HepG2 (cell line): ENCODE measurements around the gene GADD45B. TPM values are rescaled to one million over a fixed set of nuclear protein-coding genes. Genes with fewer than 3 reads are reported as not detected.

Experiments used
- ATF1 ChIP-seq: IDR thresholded peaks from 2 replicates; pipeline ENCODE4 v1.6.1; 2016; ENCODE audit warnings: mild to moderate bottlenecking, control low read depth
- CSRNP1 ChIP-seq: sonication (generic); formaldehyde crosslinking; IDR thresholded peaks from 2 replicates; pipeline ENCODE4 v1.8.1; 2023; ENCODE audit warnings: mild to moderate bottlenecking, missing genetic modification reagents
- DNMT3B ChIP-seq: conservative IDR thresholded peaks from 2 replicates; pipeline ENCODE4 v1.6.1; 2016; ENCODE audit warnings: missing biosample characterization, control low read depth
- ELK4 ChIP-seq: sonication (generic); formaldehyde crosslinking; IDR thresholded peaks from 2 replicates; pipeline ENCODE4 v1.9.0; 2021; ENCODE audit warnings: missing genetic modification reagents, borderline replicate concordance
- EP300 ChIP-seq, 3 experiments: sonication (generic) in 1 of 3; formaldehyde crosslinking in 1 of 3; IDR thresholded peaks; 2 replicates each; pipeline versions ENCODE4 v1.5.1 to v1.6.1; 2011 to 2020; ENCODE audit warnings: low read depth in 2 of 3, low read length in 2 of 3, borderline replicate concordance in 1 of 3, improper control_type of control experiment in 1 of 3, mild to moderate bottlenecking in 1 of 3, missing genetic modification reagents in 1 of 3, moderate library complexity in 1 of 3
- ISL2 ChIP-seq: sonication (generic); formaldehyde crosslinking; IDR thresholded peaks from 2 replicates; pipeline ENCODE4 v1.5.0; 2020; ENCODE audit warnings: missing genetic modification reagents
- KDM3A ChIP-seq: IDR thresholded peaks from 2 replicates; pipeline ENCODE4 v1.6.1; 2018; ENCODE audit warnings: low read depth, missing compliant biosample characterization
- SMYD3 ChIP-seq: sonication (generic); formaldehyde crosslinking; IDR thresholded peaks from 2 replicates; pipeline ENCODE4 v1.8.1; 2023; ENCODE audit warnings: mild to moderate bottlenecking, missing genetic modification reagents
- TAF15 ChIP-seq: fragments of 200-400 bp; formaldehyde crosslinking; IDR thresholded peaks from one replicate; pipeline ENCODE4 v1.6.1; 2018; ENCODE audit warnings: mild to moderate bottlenecking, low read depth, low read length; ENCODE audit not compliant: poor library complexity, severe bottlenecking
- THAP8 ChIP-seq: sonication (generic); formaldehyde crosslinking; IDR thresholded peaks from 2 replicates; pipeline ENCODE4 v1.5.1; 2020; ENCODE audit warnings: missing genetic modification reagents, mild to moderate bottlenecking, borderline replicate concordance
- WIZ ChIP-seq: sonication (generic); formaldehyde crosslinking; IDR thresholded peaks from 2 replicates; pipeline ENCODE4 v1.5.1; 2020; ENCODE audit warnings: mild to moderate bottlenecking, missing genetic modification reagents
- ZNF101 ChIP-seq: sonication (generic); formaldehyde crosslinking; IDR thresholded peaks from 2 replicates; pipeline ENCODE4 v1.4.0; 2020; ENCODE audit warnings: mild to moderate bottlenecking, low read depth, missing genetic modification reagents, borderline replicate concordance
- ZNF282 ChIP-seq: fragments of 450-650 bp; IDR thresholded peaks from 2 replicates; pipeline ENCODE4 v1.6.1; 2018; ENCODE audit not compliant: partially characterized antibody
- ZNF318 ChIP-seq: sonication (generic); formaldehyde crosslinking; IDR thresholded peaks from 2 replicates; pipeline ENCODE4 v1.4.0; 2020; ENCODE audit warnings: mild to moderate bottlenecking, missing genetic modification reagents
- ZNF354B ChIP-seq: sonication (generic); formaldehyde crosslinking; IDR thresholded peaks from 2 replicates; pipeline ENCODE4 v1.8.0; 2022; ENCODE audit warnings: mild to moderate bottlenecking, missing genetic modification reagents
- ZNF572 ChIP-seq: sonication (generic); formaldehyde crosslinking; IDR thresholded peaks from 2 replicates; pipeline ENCODE4 v1.5.1; 2020; ENCODE audit warnings: mild to moderate bottlenecking, missing genetic modification reagents
- polyA plus RNA-seq, 8 experiments: library from polyadenylated mRNA; depleted of rRNA in 3 of 8; stranded (reverse) in 7 of 8; unstranded in 1 of 8; fragments of >200 nt; fragmentation: Illumina TruSeq in 4 of 8; extraction: Trizol in 4 of 8; gene quantifications; 2 replicates each; pipeline versions ENCODE4 v1.2.1 to v1.2.3, GENCODE V29; 2011 to 2016; ENCODE audit warnings: low read depth in 4 of 8, missing spikeins in 1 of 8, mixed read lengths in 1 of 8; ENCODE audit not compliant: insufficient read depth in 1 of 8
- total RNA-seq, 5 experiments: library from RNA; depleted of rRNA; stranded (reverse); fragments of >200 nt; fragmentation: Illumina TruSeq; extraction: Trizol; gene quantifications; 2 replicates each; pipeline ENCODE4 v1.2.3, GENCODE V29; 2016; ENCODE audit warnings: low read depth in 1 of 5

The GADD45B gene
- total and polyA plus RNA-seq, 2 of the 13 experiments (the other 11 are each of a cell fraction or from before 2014, with no cell fraction given), result 4.6 to 34.1 TPM

GRCh38 chr19:2462635-2463421 is 13.1 kb upstream of the GADD45B start (continued):
- TF ChIP-seq ZNF318 (CRISPR knock-in tag) (peak; percentile 75; the same call in 1 of the 2 replicates), KDM3A (CRISPR knock-in tag) (peak; percentile 94; the same call in 1 of the 2 replicates), ATF1 (CRISPR knock-in tag) (peak; percentile 63; the same call in 1 of the 2 replicates), ELK4 (CRISPR knock-in tag) (no peak), TAF15 (peak; percentile 99), ISL2 (CRISPR knock-in tag) (peak; percentile 75), ZNF572 (CRISPR knock-in tag) (no peak), EP300 (IDR thresholded peaks at IDR 0.05; ENCODE audit: low read depth in 2 of 2, low read length in 2 of 2) (peak; percentile 82 to 95), EP300 (CRISPR knock-in tag; IDR thresholded peaks at IDR 0.05; ENCODE audit: borderline replicate concordance) (peak; percentile 44; the same call in 1 of the 2 replicates), ZNF101 (no peak), THAP8 (CRISPR knock-in tag) (0 out of 2 replicates have a peak, but pooled peaks have one; percentile 42), ZNF354B (CRISPR knock-in tag) (no peak), SMYD3 (peak; percentile 63; the same call in 1 of the 2 replicates), CSRNP1 (CRISPR knock-in tag) (peak; percentile 85; the same call in 1 of the 2 replicates), DNMT3B (CRISPR knock-in tag) (0 out of 2 replicates have a peak, but pooled peaks have one; percentile 32), ZNF282 (no peak), WIZ (CRISPR knock-in tag) (no peak)
